ENCODE measurements around the gene ZDHHC6.
A peak's percentile ranks its signal among the peaks of the same experiment; 100 is the strongest.
"Not testable (repeated sequence)": the region's sequence is repeated elsewhere in the genome, so short reads cannot be mapped to it uniquely, and the experiment has no call there.

ZDHHC6 gene

GRCh38 chr10:112442063-112442462 is 4.7 kb downstream of the ZDHHC6 start:
- DNase-seq: no peak

- no peak for DNase-seq
Measured at GRCh38 chr10:112441520-112441919, 5.2 kb downstream of the ZDHHC6 start.

- DNase-seq: no peak
Measured at GRCh38 chr10:112438356-112438755, 8.4 kb downstream of the ZDHHC6 start.

GRCh38 chr10:112434988-112435619 is 11.6 kb downstream of the ZDHHC6 start:
- DNase-seq: peak; percentile 36

GRCh38 chr10:112433136-112433535 is 13.6 kb downstream of the ZDHHC6 start:
- no peak for DNase-seq

GRCh38 chr10:112429654-112430230 is 17.0 kb downstream of the ZDHHC6 start:
- no peak for DNase-seq

- DNase-seq: no peak
Measured at GRCh38 chr10:112429147-112429546, 17.6 kb downstream of the ZDHHC6 start.

GRCh38 chr10:112426111-112426510 is 20.6 kb downstream of the ZDHHC6 start:
- no peak for DNase-seq

- DNase-seq: no peak
Measured at GRCh38 chr10:112424651-112425050, 22.1 kb downstream of the ZDHHC6 start.

- DNase-seq: no peak
Measured at GRCh38 chr10:112421731-112422130, 25.0 kb downstream of the ZDHHC6 start.

- no peak for DNase-seq
Measured at GRCh38 chr10:112412696-112413095, 34.0 kb downstream of the ZDHHC6 start.

- no peak for DNase-seq
Measured at GRCh38 chr10:112409755-112410154, 37.0 kb downstream of the ZDHHC6 start.

- DNase-seq: no peak
Measured at GRCh38 chr10:112409299-112409698, 37.4 kb downstream of the ZDHHC6 start.

GRCh38 chr10:112407696-112408095 is 39.0 kb downstream of the ZDHHC6 start:
- DNase-seq: no peak

- DNase-seq: not testable (repeated sequence)
Measured at GRCh38 chr10:112406806-112407205, 39.9 kb downstream of the ZDHHC6 start.

- DNase-seq: no peak
Measured at GRCh38 chr10:112404617-112405016, 42.1 kb downstream of the ZDHHC6 start.

GRCh38 chr10:112402917-112403316 is 43.8 kb downstream of the ZDHHC6 start:
- DNase-seq: no peak

GRCh38 chr10:112397592-112397991 is 49.1 kb downstream of the ZDHHC6 start:
- no peak for DNase-seq

GRCh38 chr10:112395809-112396530 is 50.7 kb downstream of the ZDHHC6 start:
- no peak for DNase-seq

- DNase-seq: no peak
Measured at GRCh38 chr10:112394475-112394875, 52.2 kb downstream of the ZDHHC6 start.

- no peak for DNase-seq
Measured at GRCh38 chr10:112393827-112394226, 52.9 kb downstream of the ZDHHC6 start.

GRCh38 chr10:112393341-112393740 is 53.4 kb downstream of the ZDHHC6 start:
- no peak for DNase-seq

- DNase-seq: no peak
Measured at GRCh38 chr10:112390125-112390703, 56.5 kb downstream of the ZDHHC6 start.

GRCh38 chr10:112389271-112389822 is 57.4 kb downstream of the ZDHHC6 start:
- DNase-seq: peak; percentile 42
